ENCODE data around the gene SNRK. TPM values are rescaled to one million over a fixed set of nuclear protein-coding genes. Genes with fewer than 3 reads are reported as not detected.
A peak's percentile ranks its signal among the peaks of the same experiment; 100 is the strongest.

The SNRK gene
- total RNA-seq, 2 experiments from 2014 or later, result 215 to 217 TPM

GRCh38 chr3:43319376-43319775, 33.0 kb downstream of the SNRK start:
- peaks cover 29% of the 10 kb centered on the region for H3K36me3 ChIP-seq (ENCODE audit: insufficient read depth, low read length)
- ChIA-PET POLR2A (interaction anchor here (1.0 kb wide), 1 partner anchor 22 kb away, joined by 6 read pairs; no protein-coding TSS in a partner anchor), CTCF (interaction anchor here (1.2 to 2.3 kb wide), 2 partner anchors 22 to 70 kb away, joined by 3 to 8 read pairs; no protein-coding TSS in a partner anchor)
- Mint-ChIP-seq H3K27me3 (no peaks in the 10 kb centered on the region), H3K27ac (peak overlapping the region; percentile 59), H3K36me3 (ENCODE audit: low read depth) (peaks cover 88% of the 10 kb centered on the region), H3K4me3 (no peak overlapping the region), H3K4me1 (ENCODE audit: low read depth) (peaks cover 97% of the 10 kb centered on the region), H3K9me3 (no peaks in the 10 kb centered on the region)
- no peak overlapping the region for H3K4me3 ChIP-seq (ENCODE audit: low read length)
- H3K27me3 ChIP-seq (ENCODE audit: control insufficient read depth in 1 of 2, insufficient read depth in 2 of 2, low read length in 2 of 2), result no peaks in the 10 kb centered on the region
- H3K4me1 ChIP-seq (ENCODE audit: insufficient read depth, low read length), result peaks cover 42% of the 10 kb centered on the region
- intact Hi-C loops (cut with DNase I, micrococcal nuclease), result no loop called here
- no peak for ATAC-seq (ENCODE audit: poor library complexity)
- H3K9me3 ChIP-seq (ENCODE audit: control insufficient read depth in 1 of 2, insufficient read depth in 1 of 2, low read length in 2 of 2), result no peaks in the 10 kb centered on the region
- no peak for DNase-seq
- H3K27ac ChIP-seq (ENCODE audit: low read depth in 1 of 2, low read length in 2 of 2), result no peak overlapping the region
- no peak for TF ChIP-seq CTCF (IDR thresholded peaks at IDR 0.05)

- peak overlapping the region; percentile 59 for H3K4me3 Mint-ChIP-seq
- H3K9me3 ChIP-seq (ENCODE audit: control insufficient read depth in 1 of 2, insufficient read depth in 1 of 2, low read length in 2 of 2), result no peaks in the 10 kb centered on the region
- peak overlapping the region; percentile 59 for H3K27ac Mint-ChIP-seq
- peaks cover 86% of the 10 kb centered on the region for H3K36me3 Mint-ChIP-seq (ENCODE audit: low read depth)
- no peaks in the 10 kb centered on the region for H3K9me3 Mint-ChIP-seq
- intact Hi-C loops (cut with DNase I, micrococcal nuclease), result no loop called here
- H3K4me1 ChIP-seq (ENCODE audit: insufficient read depth, low read length), result peaks cover 40% of the 10 kb centered on the region
- H3K27me3 Mint-ChIP-seq, result no peaks in the 10 kb centered on the region
- no peaks in the 10 kb centered on the region for H3K27me3 ChIP-seq (ENCODE audit: control insufficient read depth in 1 of 2, insufficient read depth in 2 of 2, low read length in 2 of 2)
- no peak overlapping the region for H3K27ac ChIP-seq (ENCODE audit: low read depth in 1 of 2, low read length in 2 of 2)
- peaks cover 97% of the 10 kb centered on the region for H3K4me1 Mint-ChIP-seq (ENCODE audit: low read depth)
- ATAC-seq (ENCODE audit: poor library complexity) (no peak), DNase-seq (no peak)
- H3K4me3 ChIP-seq (ENCODE audit: low read length), result no peak overlapping the region
- ChIA-PET CTCF (interaction anchor here (1.2 to 2.3 kb wide), 2 partner anchors 23 to 70 kb away, joined by 3 to 8 read pairs; no protein-coding TSS in a partner anchor), POLR2A (interaction anchor here (1.0 to 2.7 kb wide), 3 partner anchors 12 to 27 kb away, joined by 3 to 11 read pairs (median 6); no protein-coding TSS in a partner anchor)
- H3K36me3 ChIP-seq (ENCODE audit: insufficient read depth, low read length), result peaks cover 26% of the 10 kb centered on the region
- TF ChIP-seq CTCF (IDR thresholded peaks at IDR 0.05), result no peak
Observed at GRCh38 chr3:43319794-43320193, 33.5 kb downstream of the SNRK start.

GRCh38 chr3:43320288-43320687, 33.9 kb downstream of the SNRK start:
- peaks cover 97% of the 10 kb centered on the region for H3K4me1 Mint-ChIP-seq (ENCODE audit: low read depth)
- ChIA-PET POLR2A (interaction anchor here (0.6 to 2.7 kb wide), 3 partner anchors 12 to 173 kb away, joined by 3 to 11 read pairs (median 3); no protein-coding TSS in a partner anchor), CTCF (interaction anchor here (0.9 to 2.3 kb wide), 3 partner anchors 9 to 69 kb away, joined by 3 to 8 read pairs (median 3); no protein-coding TSS in a partner anchor)
- H3K27me3 Mint-ChIP-seq, result no peaks in the 10 kb centered on the region
- Histone ChIP-seq H3K4me3 (ENCODE audit: low read length) (no peak overlapping the region), H3K4me1 (ENCODE audit: insufficient read depth, low read length) (peaks cover 41% of the 10 kb centered on the region), H3K27me3 (ENCODE audit: control insufficient read depth in 1 of 2, insufficient read depth in 2 of 2, low read length in 2 of 2) (no peaks in the 10 kb centered on the region), H3K9me3 (ENCODE audit: control insufficient read depth in 1 of 2, insufficient read depth in 1 of 2, low read length in 2 of 2) (no peaks in the 10 kb centered on the region), H3K36me3 (ENCODE audit: insufficient read depth, low read length) (peaks cover 26% of the 10 kb centered on the region), H3K27ac (ENCODE audit: low read depth in 1 of 2, low read length in 2 of 2) (no peak overlapping the region)
- peak overlapping the region; percentile 59 for H3K27ac Mint-ChIP-seq
- DNase-seq (no peak), ATAC-seq (ENCODE audit: poor library complexity) (no peak)
- H3K9me3 Mint-ChIP-seq, result no peaks in the 10 kb centered on the region
- H3K4me3 Mint-ChIP-seq, result no peak overlapping the region
- intact Hi-C loops (cut with DNase I, micrococcal nuclease), result no loop called here
- H3K36me3 Mint-ChIP-seq (ENCODE audit: low read depth), result peaks cover 81% of the 10 kb centered on the region
- no peak for TF ChIP-seq CTCF (IDR thresholded peaks at IDR 0.05)

All from CD4-positive, alpha-beta T cell (primary cell).